Stimulated activated effector memory CD8-positive, alpha-beta T cell treated with anti-CD3 and anti-CD28 coated beads, Interleukin-12 subunit alpha, Interleukin-12 subunit beta, amount 100 ng/mL, for 72 hours (primary cell): ENCODE results near the gene ZNF138.
"Not testable (repeated sequence)": the region's sequence is repeated elsewhere in the genome, so short reads cannot be mapped to it uniquely, and the experiment has no call there.

Experiments
- ATAC-seq: fragments of 150-1000 bp; cut with Tn5 transposase; 2 replicates; pipeline ENCODE4 v1.10.0; 2021
- DNase-seq, 2 donors: peaks; one replicate each; pipeline ENCODE4 v3.0.0; 2021 to 2022; ENCODE audit warnings: low spot score in 2 of 2
- H3K27ac Mint-ChIP-seq: one replicate; pipeline ENCODE4 v1.8.0; 2022; ENCODE audit warnings: mild to moderate bottlenecking, mixed read lengths
- H3K36me3 Mint-ChIP-seq: one replicate; pipeline ENCODE4 v1.8.0; 2022; ENCODE audit warnings: mild to moderate bottlenecking, mixed read lengths
- H3K4me1 Mint-ChIP-seq: one replicate; pipeline ENCODE4 v1.8.0; 2022; ENCODE audit warnings: mixed read lengths
- H3K4me3 Mint-ChIP-seq: one replicate; pipeline ENCODE4 v1.8.0; 2022; ENCODE audit warnings: mild to moderate bottlenecking, mixed read lengths
- H3K9me3 Mint-ChIP-seq: one replicate; pipeline ENCODE4 v1.8.0; 2022; ENCODE audit warnings: mixed read lengths

The ZNF138 gene

DNA sequence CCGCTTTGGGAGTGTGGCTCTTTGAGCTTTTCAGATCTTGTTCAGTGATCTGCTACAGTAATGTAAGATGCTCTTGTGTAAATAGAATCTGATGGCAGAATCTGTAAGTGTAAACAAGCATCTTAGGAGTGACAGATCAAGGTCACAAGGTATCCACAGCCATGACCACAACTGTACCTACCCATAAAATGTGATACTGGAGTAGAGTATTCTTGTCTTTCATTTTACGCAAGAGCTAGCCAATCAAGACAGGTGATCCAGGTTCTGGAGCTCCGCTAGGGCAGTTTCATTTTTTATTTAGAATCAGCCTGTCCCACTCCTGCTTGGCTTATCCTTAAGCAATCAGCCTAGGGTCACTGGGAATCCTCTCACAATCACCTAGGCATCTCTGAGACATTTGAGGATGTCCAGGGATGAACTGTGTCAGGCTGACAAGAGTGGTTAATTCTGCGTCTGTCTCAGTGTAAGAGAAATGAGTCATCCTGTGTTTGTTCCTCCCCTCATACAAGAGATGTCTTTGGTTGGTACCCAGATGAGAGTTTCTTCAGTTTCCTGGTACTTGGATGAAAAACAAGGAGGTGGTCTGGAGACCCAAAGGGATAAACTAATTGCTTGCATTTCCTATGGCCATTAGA is 13.6 kb downstream of the ZNF138 start:
- peaks cover 2% of the 10 kb centered on the region for H3K9me3 Mint-ChIP-seq
- H3K36me3 Mint-ChIP-seq, result peaks cover 33% of the 10 kb centered on the region
- no peak for DNase-seq

DNA sequence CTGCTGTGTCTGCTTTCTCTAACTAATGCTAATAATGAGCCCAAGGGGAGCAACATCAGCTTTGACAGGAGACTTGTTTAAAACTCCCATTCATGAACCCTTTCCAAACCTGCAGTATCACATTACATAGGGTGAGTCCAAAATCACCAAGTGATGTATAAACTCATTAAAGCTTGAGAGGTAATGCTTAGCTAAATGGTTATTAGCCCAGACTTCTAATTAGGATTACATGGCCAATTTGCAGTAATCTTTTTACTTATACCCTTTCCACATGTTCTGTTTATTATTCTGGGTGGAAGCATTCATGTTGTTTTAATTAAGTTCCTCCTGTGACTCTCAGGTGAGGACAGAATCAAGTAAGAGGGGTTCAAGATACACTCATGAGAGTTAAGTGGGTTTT is 17.5 kb downstream of the ZNF138 start:
- no peaks in the 10 kb centered on the region for H3K9me3 Mint-ChIP-seq
- no peak overlapping the region for H3K27ac Mint-ChIP-seq
- H3K36me3 Mint-ChIP-seq, result peaks cover 25% of the 10 kb centered on the region
- DNase-seq, result no peak
- H3K4me3 Mint-ChIP-seq, result no peak overlapping the region
- peaks cover 12% of the 10 kb centered on the region for H3K4me1 Mint-ChIP-seq
- no peak for ATAC-seq

More for the DNA sequence above, 13.6 kb downstream of the ZNF138 start:
- no peak overlapping the region for H3K27ac Mint-ChIP-seq
- no peak overlapping the region for H3K4me3 Mint-ChIP-seq
- H3K4me1 Mint-ChIP-seq, result peaks cover 23% of the 10 kb centered on the region
- no peak for ATAC-seq

DNA sequence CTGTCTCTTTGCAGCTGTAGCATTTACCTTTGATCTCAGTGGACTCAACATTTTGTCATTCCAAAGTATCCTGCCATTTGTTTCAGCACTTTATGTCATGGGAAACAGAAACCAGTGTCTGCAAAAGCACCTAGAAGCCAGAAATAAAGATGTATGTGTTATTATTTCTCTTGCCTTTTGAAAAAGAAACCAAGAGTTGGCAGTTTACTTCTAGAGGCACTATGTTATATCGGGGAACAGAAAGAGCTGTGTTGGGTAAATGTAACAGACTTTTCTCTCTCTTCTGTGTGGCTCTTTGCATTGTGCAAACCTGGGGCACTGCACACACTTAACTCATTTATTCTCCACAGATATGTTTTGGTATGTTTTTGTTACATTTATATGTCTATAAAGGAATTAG is 36.7 kb downstream of the ZNF138 start:
- Mint-ChIP-seq H3K4me3 (no peak overlapping the region), H3K36me3 (peaks cover 22% of the 10 kb centered on the region), H3K4me1 (no peaks in the 10 kb centered on the region), H3K27ac (no peak overlapping the region), H3K9me3 (peaks cover 11% of the 10 kb centered on the region)
- ATAC-seq (no peak), DNase-seq (no peak)

DNA sequence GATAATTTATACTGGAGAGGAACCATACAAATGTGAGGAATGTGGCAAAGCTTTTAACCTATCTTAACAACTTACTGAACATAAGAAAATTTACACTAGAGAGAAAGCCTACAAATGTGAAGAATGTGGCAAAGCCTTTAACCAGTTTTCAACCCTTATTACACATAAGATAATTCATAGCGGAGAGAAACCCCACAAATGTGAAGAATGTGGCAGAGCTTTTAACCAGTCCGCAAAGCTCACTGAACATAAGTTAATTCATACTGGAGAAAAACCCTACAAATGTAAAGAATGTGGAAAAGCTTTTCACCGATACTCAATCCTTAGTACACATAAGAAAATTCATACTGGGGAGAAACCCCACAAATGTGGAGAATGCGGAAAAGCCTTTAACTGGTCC is 37.9 kb downstream of the ZNF138 start:
- no peak for ATAC-seq
- H3K9me3 Mint-ChIP-seq, result peaks cover 16% of the 10 kb centered on the region
- H3K4me1 Mint-ChIP-seq, result no peaks in the 10 kb centered on the region
- peaks cover 15% of the 10 kb centered on the region for H3K36me3 Mint-ChIP-seq
- H3K27ac Mint-ChIP-seq, result no peak overlapping the region
- DNase-seq, result no peak
- no peak overlapping the region for H3K4me3 Mint-ChIP-seq

DNA sequence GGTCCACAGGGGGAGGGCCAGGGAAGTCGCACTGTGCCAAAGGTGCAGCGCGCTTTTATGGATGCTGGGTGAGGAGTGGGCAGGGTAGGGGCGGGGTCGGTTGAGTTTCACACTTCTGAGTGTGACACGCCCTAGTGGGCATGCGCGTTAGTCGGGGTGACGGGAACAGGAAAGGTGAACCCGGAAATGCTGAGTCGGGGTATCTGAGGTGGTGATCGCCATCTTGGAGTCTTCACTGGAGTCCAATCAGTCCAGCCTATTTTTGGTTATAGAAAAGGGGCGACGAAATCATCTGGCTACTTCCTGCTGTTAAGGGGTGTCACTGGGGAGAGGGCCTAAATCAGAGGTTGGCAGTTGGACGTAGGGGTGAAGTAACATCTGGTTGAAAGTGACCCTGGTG is 40.8 kb downstream of the ZNF138 start:
- H3K27ac Mint-ChIP-seq, result no peak overlapping the region
- H3K36me3 Mint-ChIP-seq, result peaks cover 15% of the 10 kb centered on the region
- no peak for DNase-seq
- H3K4me3 Mint-ChIP-seq, result no peak overlapping the region
- no peak for ATAC-seq
- peaks cover 35% of the 10 kb centered on the region for H3K9me3 Mint-ChIP-seq
- H3K4me1 Mint-ChIP-seq, result no peaks in the 10 kb centered on the region

DNA sequence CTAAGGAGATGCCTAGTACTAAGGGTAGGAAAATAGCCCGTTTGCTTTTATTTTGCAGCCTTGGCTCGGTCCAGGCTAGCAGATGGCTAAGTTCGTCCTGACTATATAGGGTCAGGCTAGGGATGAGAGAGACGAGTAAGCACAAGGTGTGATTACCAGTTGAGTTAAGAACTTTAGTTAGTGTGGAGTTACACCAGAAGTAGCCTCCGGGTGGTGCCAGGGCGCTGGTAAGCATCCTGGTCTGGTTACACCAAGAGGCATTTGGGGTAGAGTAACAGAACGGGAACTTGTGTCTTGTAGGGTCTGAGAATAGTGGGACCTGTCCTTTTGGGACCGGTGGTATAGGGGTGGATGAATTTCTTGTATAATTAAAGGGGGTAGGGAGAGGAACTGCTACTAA is 41.6 kb downstream of the ZNF138 start:
- not testable (repeated sequence) for H3K27ac Mint-ChIP-seq, ATAC-seq, DNase-seq, H3K4me3 Mint-ChIP-seq, H3K4me1 Mint-ChIP-seq
- Mint-ChIP-seq H3K36me3 (peaks cover 12% of the 10 kb centered on the region), H3K9me3 (peaks cover 35% of the 10 kb centered on the region)

DNA sequence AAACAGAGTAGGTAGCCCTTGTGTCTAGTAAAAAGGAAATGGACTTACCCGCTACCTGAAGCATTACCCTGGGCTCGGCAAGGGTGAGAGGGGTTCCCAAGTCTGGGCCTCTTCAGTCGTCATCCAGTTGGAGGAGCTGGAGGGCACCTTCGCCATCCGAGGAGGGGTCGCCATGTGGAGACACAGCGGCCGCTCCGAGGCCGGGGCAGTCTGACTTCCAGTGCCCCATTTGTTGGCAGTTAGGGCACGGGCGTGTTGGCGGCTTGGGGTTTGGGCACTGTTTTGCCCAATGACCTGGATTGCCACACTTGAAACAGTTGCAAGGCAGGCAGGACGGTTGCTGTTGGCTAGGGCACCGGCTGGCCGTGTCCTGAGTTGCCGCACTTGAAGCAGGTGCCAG is 43.8 kb downstream of the ZNF138 start:
- not testable (repeated sequence) for DNase-seq, H3K4me1 Mint-ChIP-seq, H3K36me3 Mint-ChIP-seq, H3K4me3 Mint-ChIP-seq, ATAC-seq, H3K27ac Mint-ChIP-seq
- peaks cover 25% of the 10 kb centered on the region for H3K9me3 Mint-ChIP-seq

DNA sequence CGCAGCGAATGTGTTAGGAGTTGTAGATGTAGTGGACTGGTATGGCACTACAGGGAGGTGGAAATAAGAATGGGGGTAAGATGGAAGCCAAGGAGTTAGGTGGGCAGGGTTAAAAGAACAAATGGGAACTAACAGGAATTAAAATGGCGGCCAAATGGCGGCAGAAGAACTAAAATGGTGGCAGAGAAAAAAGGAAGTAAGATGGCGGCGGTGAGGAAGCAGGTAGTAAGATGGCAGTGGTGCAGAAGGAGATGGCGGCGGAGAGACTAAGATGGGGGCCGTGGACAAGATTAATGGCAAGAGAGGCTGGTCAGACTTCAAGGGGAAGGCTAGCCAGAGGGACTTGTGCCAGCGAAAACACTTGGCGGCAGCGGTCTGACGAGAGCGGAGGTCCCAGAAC is 44.5 kb downstream of the ZNF138 start:
- no peaks in the 10 kb centered on the region for H3K36me3 Mint-ChIP-seq
- DNase-seq (no peak), ATAC-seq (no peak)
- H3K4me1 Mint-ChIP-seq, result no peaks in the 10 kb centered on the region
- H3K9me3 Mint-ChIP-seq, result peaks cover 25% of the 10 kb centered on the region
- H3K27ac Mint-ChIP-seq, result no peak overlapping the region
- H3K4me3 Mint-ChIP-seq, result no peak overlapping the region

DNA sequence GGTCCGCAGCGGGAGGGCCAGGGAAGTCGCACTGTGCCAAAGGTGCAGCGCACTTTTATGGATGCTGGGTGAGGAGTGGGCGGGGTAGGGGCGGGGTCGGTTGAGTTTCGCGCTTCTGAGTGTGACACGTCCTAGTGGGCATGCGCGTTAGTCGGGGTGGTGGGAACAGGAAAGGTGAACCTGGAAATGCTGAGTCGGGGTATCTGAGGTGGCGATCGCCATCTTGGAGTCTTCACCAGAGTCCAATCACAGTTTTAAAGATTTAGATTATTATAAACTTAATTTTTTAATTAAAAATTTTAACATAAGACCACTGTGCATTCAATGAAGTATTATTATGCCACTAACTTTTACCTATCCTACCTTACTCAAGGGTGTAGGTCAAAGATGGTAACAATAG is 45.7 kb downstream of the ZNF138 start:
- no peaks in the 10 kb centered on the region for H3K36me3 Mint-ChIP-seq
- no peak overlapping the region for H3K27ac Mint-ChIP-seq
- H3K4me3 Mint-ChIP-seq, result no peak overlapping the region
- H3K4me1 Mint-ChIP-seq, result no peaks in the 10 kb centered on the region
- peaks cover 25% of the 10 kb centered on the region for H3K9me3 Mint-ChIP-seq
- no peak for ATAC-seq
- DNase-seq, result no peak

DNA sequence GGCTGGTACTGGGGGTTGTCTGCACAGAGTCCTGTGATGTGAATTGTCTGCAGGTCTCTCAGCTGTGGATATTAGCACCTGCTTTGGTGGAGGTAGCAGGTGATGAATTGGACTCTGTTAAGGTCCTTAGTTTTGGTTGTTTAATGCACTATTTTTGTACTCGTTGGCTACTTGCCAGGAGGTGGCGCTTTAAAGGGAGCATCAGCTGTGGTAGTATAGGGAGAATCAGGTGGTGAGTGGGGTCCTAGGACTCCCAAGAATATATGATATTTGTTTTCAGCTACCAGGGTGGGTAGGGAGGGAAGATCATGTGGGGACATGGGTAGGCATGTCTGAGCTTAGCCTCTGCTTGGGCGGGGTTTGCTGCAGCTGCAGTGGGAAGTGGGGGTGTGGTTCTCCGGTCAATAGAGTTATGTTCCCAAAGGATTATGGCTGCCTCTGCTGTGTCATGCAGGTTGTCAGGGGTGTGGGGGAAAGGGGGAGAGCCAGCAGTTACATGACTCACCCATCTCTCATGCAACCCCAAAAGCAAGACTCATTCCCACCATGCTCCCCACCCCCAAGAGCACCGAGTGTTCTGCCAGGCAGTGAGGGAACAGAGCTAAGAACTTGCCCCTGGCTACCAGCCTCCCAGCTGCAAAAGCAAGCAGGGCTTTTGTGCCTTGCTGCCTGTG is 55.2 kb downstream of the ZNF138 start:
- peaks cover 5% of the 10 kb centered on the region for H3K9me3 Mint-ChIP-seq
- H3K27ac Mint-ChIP-seq, result no peak overlapping the region
- no peak for DNase-seq
- H3K4me3 Mint-ChIP-seq, result no peak overlapping the region
- ATAC-seq, result no peak
- H3K36me3 Mint-ChIP-seq, result no peaks in the 10 kb centered on the region
- H3K4me1 Mint-ChIP-seq, result no peaks in the 10 kb centered on the region

DNA sequence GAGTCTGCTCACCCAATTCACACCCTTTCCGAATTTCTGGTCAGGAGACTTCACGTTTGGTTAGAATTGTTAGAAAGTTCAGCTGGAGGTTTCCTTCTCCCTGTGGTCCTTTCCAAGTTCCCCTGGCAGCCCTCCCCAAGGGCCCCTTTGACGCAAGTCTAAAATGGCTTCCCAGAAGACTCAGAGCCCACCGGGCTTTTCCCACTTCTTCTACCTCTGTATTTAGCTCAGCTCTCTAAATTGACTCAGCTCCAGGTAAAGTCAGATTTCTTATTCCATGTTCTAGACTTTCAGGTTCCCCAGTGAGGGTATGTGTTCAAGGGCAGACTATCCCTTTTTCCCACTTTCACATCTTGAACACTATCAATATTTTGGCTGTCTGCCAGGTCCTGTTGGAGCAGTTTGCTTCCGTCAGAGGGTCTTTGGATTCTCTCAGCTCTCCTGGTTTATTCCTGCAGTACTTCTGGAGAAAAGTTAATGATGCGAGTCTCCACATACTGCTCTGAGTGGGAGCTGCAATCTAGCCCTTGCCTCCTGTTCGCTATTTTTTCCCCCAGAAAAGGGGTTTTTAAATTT is 55.8 kb downstream of the ZNF138 start:
- no peak overlapping the region for H3K27ac Mint-ChIP-seq
- DNase-seq (no peak), ATAC-seq (no peak)
- H3K9me3 Mint-ChIP-seq, result peaks cover 5% of the 10 kb centered on the region
- no peaks in the 10 kb centered on the region for H3K4me1 Mint-ChIP-seq
- no peaks in the 10 kb centered on the region for H3K36me3 Mint-ChIP-seq
- H3K4me3 Mint-ChIP-seq, result no peak overlapping the region

DNA sequence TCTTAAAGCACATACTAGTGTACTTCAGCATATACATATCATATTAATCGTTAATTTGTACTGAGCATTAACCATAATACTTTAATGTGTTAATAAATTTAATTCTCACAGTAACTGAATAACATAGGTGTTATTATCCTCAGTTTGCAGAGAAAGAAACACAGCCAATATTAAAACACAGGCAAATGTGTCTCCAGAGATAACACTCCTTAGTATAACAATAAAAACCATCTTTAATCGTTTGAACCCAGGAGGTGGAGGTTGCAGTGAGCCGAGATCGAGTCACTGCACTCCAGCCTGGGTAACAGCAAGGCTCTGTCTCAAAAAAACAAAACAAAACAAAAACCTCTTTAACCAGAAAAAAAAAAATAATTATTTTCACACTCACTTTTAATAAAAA is 59.5 kb downstream of the ZNF138 start:
- Mint-ChIP-seq H3K9me3 (no peaks in the 10 kb centered on the region), H3K4me3 (no peak overlapping the region), H3K27ac (no peak overlapping the region), H3K36me3 (no peaks in the 10 kb centered on the region), H3K4me1 (no peaks in the 10 kb centered on the region)
- DNase-seq (no peak), ATAC-seq (no peak)

DNA sequence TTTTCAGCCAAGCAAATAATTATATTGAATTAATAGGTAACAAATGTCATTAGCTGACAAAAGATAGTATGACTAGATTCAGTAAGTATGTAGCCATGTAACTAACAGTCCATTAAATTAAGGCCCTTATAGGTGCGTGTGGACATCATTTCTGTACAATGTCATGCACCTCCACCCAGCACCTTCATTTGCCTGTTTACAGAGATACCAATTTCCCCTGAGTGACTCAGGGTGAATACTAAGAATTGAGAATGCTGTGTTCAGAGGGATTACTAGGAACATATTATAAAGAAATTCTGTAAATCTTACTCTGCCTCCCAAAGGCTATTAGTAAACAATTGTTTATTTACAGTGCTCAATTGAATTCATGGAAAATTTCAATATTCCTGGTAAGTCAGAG is 60.7 kb downstream of the ZNF138 start:
- ATAC-seq (no peak), DNase-seq (no peak)
- H3K4me3 Mint-ChIP-seq, result no peak overlapping the region
- no peaks in the 10 kb centered on the region for H3K9me3 Mint-ChIP-seq
- no peaks in the 10 kb centered on the region for H3K36me3 Mint-ChIP-seq
- H3K4me1 Mint-ChIP-seq, result no peaks in the 10 kb centered on the region
- H3K27ac Mint-ChIP-seq, result no peak overlapping the region

DNA sequence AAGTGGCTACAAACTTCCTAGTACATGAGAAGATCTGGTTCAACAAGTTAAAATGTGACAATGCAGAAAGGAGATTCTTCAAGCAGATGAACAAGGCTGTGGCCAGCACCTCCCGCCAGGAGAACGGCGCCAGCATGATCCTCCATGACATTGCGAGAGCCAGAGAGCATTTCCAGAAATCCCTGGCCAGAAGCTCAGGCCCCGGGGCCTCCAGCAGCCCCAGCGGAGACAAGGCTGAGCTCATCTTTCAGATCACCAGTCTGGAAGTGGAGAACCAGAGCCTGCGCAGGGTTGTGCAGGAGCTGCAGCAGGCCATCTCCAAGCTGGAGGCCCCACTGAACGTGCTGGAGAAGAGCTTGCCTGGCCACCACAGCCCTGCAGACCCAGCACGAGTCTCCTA is 68.8 kb downstream of the ZNF138 start:
- no peaks in the 10 kb centered on the region for H3K36me3 Mint-ChIP-seq
- H3K27ac Mint-ChIP-seq, result no peak overlapping the region
- H3K4me3 Mint-ChIP-seq, result no peak overlapping the region
- H3K4me1 Mint-ChIP-seq, result no peaks in the 10 kb centered on the region
- DNase-seq (no peak), ATAC-seq (no peak)
- peaks cover 3% of the 10 kb centered on the region for H3K9me3 Mint-ChIP-seq

DNA sequence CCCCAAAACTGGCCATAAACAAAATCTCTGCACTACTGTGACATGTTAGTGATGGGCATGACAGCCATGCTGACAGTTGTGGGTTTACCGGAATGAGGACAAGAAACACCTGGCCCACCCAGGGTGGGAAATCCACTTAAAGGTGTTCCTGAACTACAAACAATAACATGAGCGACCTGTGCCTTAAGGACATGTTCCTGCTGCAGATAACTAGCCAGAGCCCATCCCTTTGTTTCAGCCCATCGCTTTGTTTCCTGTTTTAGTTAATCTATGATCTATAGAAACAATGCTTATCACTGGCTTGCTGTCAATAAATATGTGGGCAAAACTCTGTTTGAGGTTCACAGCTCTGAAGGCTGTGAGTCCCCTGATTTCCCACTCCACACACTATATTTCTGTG is 69.3 kb downstream of the ZNF138 start:
- H3K9me3 Mint-ChIP-seq, ATAC-seq, H3K27ac Mint-ChIP-seq: not testable (repeated sequence)

DNA sequence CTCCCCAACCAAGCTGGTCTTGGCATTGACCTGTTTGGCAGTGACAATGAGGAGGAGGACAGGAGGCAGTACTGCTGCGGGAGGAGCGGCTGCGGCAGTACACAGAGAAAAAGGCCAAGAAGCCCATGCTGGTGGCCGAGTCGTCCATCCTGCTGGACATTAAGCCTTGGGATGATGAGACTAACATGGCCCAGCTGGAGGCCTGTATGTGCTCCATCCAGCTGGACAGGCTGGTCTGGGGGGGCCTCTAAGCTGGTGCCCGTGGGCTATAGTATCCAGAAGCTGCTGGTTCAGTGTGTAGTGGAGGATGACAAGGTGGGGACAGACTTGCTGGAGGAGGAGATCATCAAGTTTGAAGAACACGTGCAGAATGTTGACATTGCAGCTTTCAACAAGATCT is 69.7 kb downstream of the ZNF138 start:
- no peaks in the 10 kb centered on the region for H3K36me3 Mint-ChIP-seq
- DNase-seq (no peak), ATAC-seq (no peak)
- H3K27ac Mint-ChIP-seq, result no peak overlapping the region
- H3K4me1 Mint-ChIP-seq, result no peaks in the 10 kb centered on the region
- H3K4me3 Mint-ChIP-seq, result no peak overlapping the region
- peaks cover 3% of the 10 kb centered on the region for H3K9me3 Mint-ChIP-seq

More for the DNA sequence above, 69.3 kb downstream of the ZNF138 start:
- not testable (repeated sequence) for H3K4me3 Mint-ChIP-seq, DNase-seq, H3K4me1 Mint-ChIP-seq, H3K36me3 Mint-ChIP-seq
